H9 (cell line): ENCODE data around the gene LRP2BP. TPM values are rescaled to one million over a fixed set of nuclear protein-coding genes. Genes with fewer than 3 reads are reported as not detected.

Experiments
- DNase-seq: peaks from one replicate; pipeline ENCODE4 v3.0.0-alpha.2; 2017
- H2AFZ ChIP-seq: one replicate; pipeline ENCODE4 v1.6.1; 2013; ENCODE audit warnings: mild to moderate bottlenecking, low read length, control low read depth, moderate library complexity
- H2AK5ac ChIP-seq: 2 replicates; pipeline ENCODE4 v1.6.1; 2013; ENCODE audit warnings: low read length, control low read depth, mixed read lengths; ENCODE audit not compliant: insufficient read length
- H2BK120ac ChIP-seq: one replicate; pipeline ENCODE4 v1.6.1; 2013; ENCODE audit warnings: low read depth, mild to moderate bottlenecking, low read length, control low read depth, inconsistent platforms; ENCODE audit not compliant: poor library complexity, severe bottlenecking
- H2BK12ac ChIP-seq: 2 replicates; pipeline ENCODE4 v1.6.1; 2013; ENCODE audit warnings: low read length, control low read depth, mixed read lengths, low read depth; ENCODE audit not compliant: insufficient read length
- H2BK15ac ChIP-seq: 2 replicates; pipeline ENCODE4 v1.6.1; 2013; ENCODE audit warnings: low read depth, low read length, control low read depth
- H2BK20ac ChIP-seq: one replicate; pipeline ENCODE4 v1.6.1; 2013; ENCODE audit warnings: low read depth, mild to moderate bottlenecking, low read length, control low read depth, inconsistent platforms; ENCODE audit not compliant: poor library complexity, severe bottlenecking
- H2BK5ac ChIP-seq: 2 replicates; pipeline ENCODE4 v1.6.1; 2013; ENCODE audit warnings: low read length, control low read depth, mixed read lengths; ENCODE audit not compliant: insufficient read length
- H3K14ac ChIP-seq: 2 replicates; pipeline ENCODE4 v1.6.1; 2013; ENCODE audit warnings: low read length, control low read depth; ENCODE audit not compliant: insufficient read depth
- H3K18ac ChIP-seq: 2 replicates; pipeline ENCODE4 v1.6.1; 2013; ENCODE audit warnings: low read depth, mild to moderate bottlenecking, mixed read lengths, low read length, control low read depth; ENCODE audit not compliant: insufficient read length
- H3K23ac ChIP-seq: 2 replicates; pipeline ENCODE4 v1.6.1; 2013; ENCODE audit warnings: low read length, control low read depth, mixed read lengths, low read depth; ENCODE audit not compliant: insufficient read length
- H3K23me2 ChIP-seq: 2 replicates; pipeline ENCODE4 v1.6.1; 2013; ENCODE audit warnings: low read depth, mild to moderate bottlenecking, mixed read lengths, low read length, control low read depth; ENCODE audit not compliant: insufficient read length, poor library complexity, severe bottlenecking
- H3K27ac ChIP-seq: 2 replicates; pipeline ENCODE4 v1.5.1; 2013; ENCODE audit warnings: low read length, control low read depth, mixed read lengths, low read depth; ENCODE audit not compliant: insufficient read length
- H3K27me3 ChIP-seq: 2 replicates; pipeline ENCODE4 v1.6.1; 2013; ENCODE audit warnings: low read length, control low read depth, inconsistent platforms; ENCODE audit not compliant: insufficient read depth
- H3K4ac ChIP-seq: 2 replicates; pipeline ENCODE4 v1.6.1; 2013; ENCODE audit warnings: low read depth, mild to moderate bottlenecking, control low read depth, inconsistent platforms, low read length, moderate library complexity
- H3K4me1 ChIP-seq: 2 replicates; pipeline ENCODE4 v1.6.1; 2013; ENCODE audit warnings: low read length, control low read depth, inconsistent platforms; ENCODE audit not compliant: insufficient read depth
- H3K4me2 ChIP-seq: 2 replicates; pipeline ENCODE4 v1.6.1; 2013; ENCODE audit warnings: low read length, control low read depth, mixed read lengths; ENCODE audit not compliant: insufficient read length, insufficient read depth
- H3K56ac ChIP-seq: 2 replicates; pipeline ENCODE4 v1.6.1; 2013; ENCODE audit warnings: low read depth, mild to moderate bottlenecking, mixed read lengths, low read length, control low read depth; ENCODE audit not compliant: insufficient read length
- H3K79me1 ChIP-seq: 2 replicates; pipeline ENCODE4 v1.6.1; 2013; ENCODE audit warnings: low read depth, mild to moderate bottlenecking, moderate library complexity, low read length, control low read depth, inconsistent platforms; ENCODE audit not compliant: insufficient read depth, poor library complexity, severe bottlenecking
- H3K79me2 ChIP-seq: 2 replicates; pipeline ENCODE4 v1.6.1; 2013; ENCODE audit warnings: low read length, control low read depth, inconsistent platforms; ENCODE audit not compliant: insufficient read depth
- H3K9ac ChIP-seq: 2 replicates; pipeline ENCODE4 v1.6.1; 2013; ENCODE audit warnings: low read length, control low read depth, mixed read lengths; ENCODE audit not compliant: insufficient read length; ENCODE audit errors: extremely low read depth
- H3K9me3 ChIP-seq: one replicate; pipeline ENCODE4 v1.6.1; 2013; ENCODE audit warnings: low read depth, low read length, inconsistent platforms; ENCODE audit not compliant: control insufficient read depth
- H3T11ph ChIP-seq: one replicate; pipeline ENCODE4 v1.6.1; 2013; ENCODE audit warnings: mild to moderate bottlenecking, low read length, control low read depth, inconsistent platforms
- H4K20me1 ChIP-seq: one replicate; pipeline ENCODE4 v1.6.1; 2013; ENCODE audit not compliant: control insufficient read depth, insufficient read length, insufficient read depth
- H4K5ac ChIP-seq: 2 replicates; pipeline ENCODE4 v1.6.1; 2013; ENCODE audit warnings: low read depth, mild to moderate bottlenecking, mixed read lengths, low read length, control low read depth; ENCODE audit not compliant: insufficient read length
- H4K8ac ChIP-seq: replicated peaks from 2 replicates; pipeline ENCODE4 v1.6.1; 2013; ENCODE audit warnings: low read length, control low read depth, mixed read lengths, low read depth; ENCODE audit not compliant: insufficient read length
- H4K91ac ChIP-seq: 2 replicates; pipeline ENCODE4 v1.6.1; 2013; ENCODE audit warnings: low read depth, mild to moderate bottlenecking, moderate library complexity, mixed read lengths, low read length, control low read depth; ENCODE audit not compliant: insufficient read length
- H3K27ac Mint-ChIP-seq, 3 experiments: 2 replicates in 2 of 3; 3 replicates in 1 of 3; pipeline ENCODE4 v1.8.0; 2020 to 2021; ENCODE audit warnings: mixed read lengths in 3 of 3, mild to moderate bottlenecking in 1 of 3, moderate library complexity in 1 of 3
- H3K27me3 Mint-ChIP-seq: 2 replicates; pipeline ENCODE4 v1.8.0; 2021; ENCODE audit warnings: low read depth, mild to moderate bottlenecking, moderate library complexity, mixed read lengths
- H3K36me3 Mint-ChIP-seq, 3 experiments: 2 replicates in 2 of 3; 3 replicates in 1 of 3; pipeline ENCODE4 v1.8.0; 2020 to 2021; ENCODE audit warnings: low read depth in 3 of 3, mixed read lengths in 3 of 3; ENCODE audit not compliant: insufficient read depth in 1 of 3
- H3K4me1 Mint-ChIP-seq, 2 experiments: 2 replicates each; pipeline ENCODE4 v1.8.0; 2020; ENCODE audit warnings: mixed read lengths in 2 of 2
- H3K4me3 Mint-ChIP-seq, 2 experiments: 2 replicates in 1 of 2; 3 replicates in 1 of 2; pipeline ENCODE4 v1.8.0; 2020 to 2021; ENCODE audit warnings: mild to moderate bottlenecking in 2 of 2, mixed read lengths in 2 of 2, moderate library complexity in 1 of 2
- H3K9me3 Mint-ChIP-seq, 2 experiments: 2 replicates in 1 of 2; 3 replicates in 1 of 2; pipeline ENCODE4 v1.8.0; 2020; ENCODE audit warnings: mild to moderate bottlenecking in 2 of 2, mixed read lengths in 2 of 2, moderate library complexity in 1 of 2
- WGBS: extraction: QIAGEN DNeasy Blood & Tissue Kit; methylation state at CpG from one replicate; pipeline ENCODE4 v1.1.7; 2013; ENCODE audit warnings: missing lambda C conversion rate, low lambda C conversion rate, mixed read lengths; ENCODE audit not compliant: insufficient read length; ENCODE audit errors: extremely low coverage; 5-methylcytosine and 5-hydroxymethylcytosine counted together
- total RNA-seq: library from RNA; stranded (reverse); gene quantifications from 2 replicates; pipeline ENCODE4 v1.2.1, GENCODE V29; 2021
- TF ChIP-seq, protein P1 (sequence below): fragments of 200-600 bp; sonication (generic); conservative IDR thresholded peaks from 3 replicates; pipeline ENCODE4 v1.8.0; 2021; ENCODE audit warnings: antibody characterized with exemption, mild to moderate bottlenecking

The LRP2BP gene
- total RNA-seq, 1 experiment from 2014 or later: 0.46 TPM

DNA sequence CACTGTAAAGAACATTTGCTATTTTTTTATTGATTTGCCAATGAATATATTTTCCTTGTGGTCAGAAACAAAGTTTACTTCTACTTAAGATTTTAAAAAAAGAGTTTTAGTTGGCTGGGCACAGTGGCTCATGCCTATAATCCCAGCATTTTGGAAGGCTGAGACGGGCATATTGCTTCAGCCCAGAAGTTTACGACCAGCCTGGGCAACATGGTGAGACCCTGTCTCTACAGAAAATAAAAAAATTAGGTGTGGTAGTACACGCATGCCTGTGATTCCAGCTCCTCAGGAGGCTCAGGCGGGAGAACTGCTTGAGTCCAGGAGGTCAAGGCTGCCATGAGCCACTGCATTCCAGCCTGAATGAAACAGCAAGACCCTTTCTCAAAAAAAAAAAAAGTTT lies 36.8 kb downstream of the LRP2BP start:
- Histone ChIP-seq H2AFZ (no peak overlapping the region), H3K79me2 (no peaks in the 10 kb centered on the region), H4K20me1 (no peaks in the 10 kb centered on the region), H4K5ac (no peak overlapping the region), H3K23me2 (no peaks in the 10 kb centered on the region), H3K56ac (no peak overlapping the region), H3K4me1 (no peaks in the 10 kb centered on the region), H2BK20ac (no peak overlapping the region), H3K27me3 (no peaks in the 10 kb centered on the region), H2BK120ac (no peak overlapping the region), H3K23ac (no peak overlapping the region), H4K91ac (no peak overlapping the region), H3T11ph (no peak overlapping the region), H3K18ac (no peak overlapping the region), H3K14ac (no peak overlapping the region), H2BK5ac (no peak overlapping the region), H3K9me3 (no peaks in the 10 kb centered on the region), H2BK15ac (no peak overlapping the region), H2BK12ac (no peak overlapping the region), H2AK5ac (no peak overlapping the region), H3K9ac (no peak overlapping the region), H3K4me2 (no peak overlapping the region), H3K27ac (no peak overlapping the region), H3K4ac (no peak overlapping the region), H4K8ac (no peak overlapping the region), H3K79me1 (no peaks in the 10 kb centered on the region)
- Mint-ChIP-seq H3K9me3 (no peaks in the 10 kb centered on the region), H3K36me3 (peaks cover 2 to 43% (median 21%) of the 10 kb centered on the region in 3 experiments; a peak in 5 of 7 replicates), H3K27me3 (no peaks in the 10 kb centered on the region), H3K4me3 (no peak overlapping the region), H3K27ac (no peak overlapping the region), H3K4me1 (peaks cover 3 to 4% of the 10 kb centered on the region in 2 experiments; a peak in 3 of 4 replicates)
- DNase-seq: no peak
- whole genome bisulfite sequencing: no CpG with 5 or more reads among the region's 4 CpGs
- TF ChIP-seq, protein P1, sequence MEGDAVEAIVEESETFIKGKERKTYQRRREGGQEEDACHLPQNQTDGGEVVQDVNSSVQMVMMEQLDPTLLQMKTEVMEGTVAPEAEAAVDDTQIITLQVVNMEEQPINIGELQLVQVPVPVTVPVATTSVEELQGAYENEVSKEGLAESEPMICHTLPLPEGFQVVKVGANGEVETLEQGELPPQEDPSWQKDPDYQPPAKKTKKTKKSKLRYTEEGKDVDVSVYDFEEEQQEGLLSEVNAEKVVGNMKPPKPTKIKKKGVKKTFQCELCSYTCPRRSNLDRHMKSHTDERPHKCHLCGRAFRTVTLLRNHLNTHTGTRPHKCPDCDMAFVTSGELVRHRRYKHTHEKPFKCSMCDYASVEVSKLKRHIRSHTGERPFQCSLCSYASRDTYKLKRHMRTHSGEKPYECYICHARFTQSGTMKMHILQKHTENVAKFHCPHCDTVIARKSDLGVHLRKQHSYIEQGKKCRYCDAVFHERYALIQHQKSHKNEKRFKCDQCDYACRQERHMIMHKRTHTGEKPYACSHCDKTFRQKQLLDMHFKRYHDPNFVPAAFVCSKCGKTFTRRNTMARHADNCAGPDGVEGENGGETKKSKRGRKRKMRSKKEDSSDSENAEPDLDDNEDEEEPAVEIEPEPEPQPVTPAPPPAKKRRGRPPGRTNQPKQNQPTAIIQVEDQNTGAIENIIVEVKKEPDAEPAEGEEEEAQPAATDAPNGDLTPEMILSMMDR: no peak
